ENCODE measurements around the gene FCN3. TPM values are rescaled to one million over a fixed set of nuclear protein-coding genes. Genes with fewer than 3 reads are reported as not detected.

The FCN3 gene
- total RNA-seq, 2 donors from 2014 or later: 0.26 TPM; not detected in 1

DNA sequence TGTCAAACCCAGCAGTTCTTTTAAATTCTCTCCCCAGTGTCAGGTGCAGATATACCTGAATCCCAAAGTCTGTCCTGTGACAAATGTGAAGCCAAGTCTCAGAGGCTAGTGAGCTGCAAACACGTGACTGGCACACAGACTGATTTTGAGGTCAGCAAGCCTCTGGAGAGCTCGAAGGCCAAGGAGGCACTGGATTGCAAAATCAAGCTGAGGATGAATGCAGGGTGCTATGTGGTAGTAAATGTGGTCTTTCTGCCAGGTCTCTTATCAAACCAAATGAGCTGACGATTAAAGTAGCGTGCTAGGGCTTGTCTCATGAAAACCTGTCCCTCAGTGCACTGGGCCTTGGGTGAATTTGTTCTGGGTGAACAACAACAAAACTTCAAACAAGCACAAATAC lies 38.4 kb upstream of the FCN3 start:
- Histone ChIP-seq H3K4me1 (ENCODE audit: control insufficient read depth, insufficient read depth, low read length) (no peaks in the 10 kb centered on the region), H3K27ac (ENCODE audit: low read depth, low read length) (no peak overlapping the region), H3K27me3 (ENCODE audit: control insufficient read depth, insufficient read depth, low read length, poor library complexity, severe bottlenecking) (no peaks in the 10 kb centered on the region), H3K4me3 (ENCODE audit: low read length) (no peak overlapping the region), H3K36me3 (ENCODE audit: control insufficient read depth, insufficient read depth, low read length) (peaks cover 86% of the 10 kb centered on the region), H3K9ac (ENCODE audit: extremely low read depth, low read length, poor library complexity, severe bottlenecking) (no peak overlapping the region), H3K9me3 (ENCODE audit: control insufficient read depth, low read length) (no peaks in the 10 kb centered on the region)
- H3K9me3 Mint-ChIP-seq: no peaks in the 10 kb centered on the region
- no peak overlapping the region for H3K27ac Mint-ChIP-seq
- no peaks in the 10 kb centered on the region for H3K27me3 Mint-ChIP-seq (ENCODE audit: insufficient read depth)
- peaks cover 8% of the 10 kb centered on the region for H3K4me1 Mint-ChIP-seq
- 96 to 100% methylated on average over 2 to 4 of the region's 4 CpGs for WGBS, 2 experiments (ENCODE audit: insufficient coverage in 1 of 2, insufficient read length in 1 of 2)
- DNase-seq: no peak
- TF ChIP-seq, protein P1, sequence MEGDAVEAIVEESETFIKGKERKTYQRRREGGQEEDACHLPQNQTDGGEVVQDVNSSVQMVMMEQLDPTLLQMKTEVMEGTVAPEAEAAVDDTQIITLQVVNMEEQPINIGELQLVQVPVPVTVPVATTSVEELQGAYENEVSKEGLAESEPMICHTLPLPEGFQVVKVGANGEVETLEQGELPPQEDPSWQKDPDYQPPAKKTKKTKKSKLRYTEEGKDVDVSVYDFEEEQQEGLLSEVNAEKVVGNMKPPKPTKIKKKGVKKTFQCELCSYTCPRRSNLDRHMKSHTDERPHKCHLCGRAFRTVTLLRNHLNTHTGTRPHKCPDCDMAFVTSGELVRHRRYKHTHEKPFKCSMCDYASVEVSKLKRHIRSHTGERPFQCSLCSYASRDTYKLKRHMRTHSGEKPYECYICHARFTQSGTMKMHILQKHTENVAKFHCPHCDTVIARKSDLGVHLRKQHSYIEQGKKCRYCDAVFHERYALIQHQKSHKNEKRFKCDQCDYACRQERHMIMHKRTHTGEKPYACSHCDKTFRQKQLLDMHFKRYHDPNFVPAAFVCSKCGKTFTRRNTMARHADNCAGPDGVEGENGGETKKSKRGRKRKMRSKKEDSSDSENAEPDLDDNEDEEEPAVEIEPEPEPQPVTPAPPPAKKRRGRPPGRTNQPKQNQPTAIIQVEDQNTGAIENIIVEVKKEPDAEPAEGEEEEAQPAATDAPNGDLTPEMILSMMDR (conservative IDR thresholded peaks at IDR 0.05): no peak
- H3K36me3 Mint-ChIP-seq (ENCODE audit: low read depth): peaks cover 86% of the 10 kb centered on the region
- no peak overlapping the region for H3K4me3 Mint-ChIP-seq

DNA sequence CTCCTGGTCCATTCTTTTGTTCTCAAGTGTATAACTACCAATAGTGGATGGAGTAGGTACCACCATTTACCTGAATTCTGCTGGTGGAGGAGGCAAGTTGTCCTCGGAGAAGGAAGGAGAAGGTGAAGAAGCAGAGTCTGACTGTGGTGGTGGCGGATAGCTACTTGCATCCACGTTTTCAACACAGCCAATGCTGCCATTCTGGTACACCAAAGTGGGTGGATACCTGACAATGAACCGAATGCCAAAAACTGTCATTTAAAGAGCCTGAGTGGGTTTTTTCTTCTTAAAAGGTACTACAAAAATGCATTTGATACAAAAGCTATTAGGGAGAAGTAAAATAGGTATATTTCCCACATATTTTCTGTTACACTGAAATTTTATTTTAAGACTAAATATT lies 37.9 kb upstream of the FCN3 start:
- no peaks in the 10 kb centered on the region for H3K27me3 ChIP-seq (ENCODE audit: control insufficient read depth, insufficient read depth, low read length, poor library complexity, severe bottlenecking)
- Mint-ChIP-seq H3K36me3 (ENCODE audit: low read depth) (peaks cover 88% of the 10 kb centered on the region), H3K27ac (no peak overlapping the region), H3K27me3 (ENCODE audit: insufficient read depth) (no peaks in the 10 kb centered on the region), H3K9me3 (no peaks in the 10 kb centered on the region), H3K4me1 (peaks cover 7% of the 10 kb centered on the region), H3K4me3 (no peak overlapping the region)
- no peak for DNase-seq
- WGBS, 2 experiments (ENCODE audit: insufficient coverage in 1 of 2, insufficient read length in 1 of 2): 95 to 100% methylated on average over 1 to 4 of the region's 4 CpGs
- H3K9me3 ChIP-seq (ENCODE audit: control insufficient read depth, low read length): no peaks in the 10 kb centered on the region
- no peaks in the 10 kb centered on the region for H3K4me1 ChIP-seq (ENCODE audit: control insufficient read depth, insufficient read depth, low read length)
- H3K27ac ChIP-seq (ENCODE audit: low read depth, low read length): no peak overlapping the region
- TF ChIP-seq, protein P1 (conservative IDR thresholded peaks at IDR 0.05): no peak
- H3K36me3 ChIP-seq (ENCODE audit: control insufficient read depth, insufficient read depth, low read length): peaks cover 84% of the 10 kb centered on the region
- no peak overlapping the region for H3K9ac ChIP-seq (ENCODE audit: extremely low read depth, low read length, poor library complexity, severe bottlenecking)
- no peak overlapping the region for H3K4me3 ChIP-seq (ENCODE audit: low read length)

DNA sequence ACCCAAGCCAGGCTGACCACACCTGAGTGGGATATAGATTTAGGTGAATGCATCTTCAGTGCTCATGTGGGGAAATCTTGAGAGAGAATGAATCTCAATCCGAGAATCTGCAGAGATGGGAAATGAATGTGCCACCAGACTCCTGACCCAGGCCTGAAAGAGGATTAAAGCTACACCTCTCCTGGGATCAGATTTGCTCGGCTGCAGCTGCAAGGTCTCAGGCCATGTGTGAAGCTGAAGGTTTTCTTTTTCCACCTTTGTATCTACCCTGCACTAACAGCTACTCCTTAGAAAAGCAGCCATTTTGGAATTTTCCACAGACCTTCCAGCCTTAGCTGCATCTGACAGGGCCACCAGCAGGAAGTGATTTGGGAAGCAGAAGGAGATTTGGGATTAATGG lies 36.1 kb upstream of the FCN3 start:
- no peaks in the 10 kb centered on the region for H3K9me3 ChIP-seq (ENCODE audit: control insufficient read depth, low read length)
- Mint-ChIP-seq H3K9me3 (no peaks in the 10 kb centered on the region), H3K4me3 (no peak overlapping the region), H3K36me3 (ENCODE audit: low read depth) (peaks cover 76% of the 10 kb centered on the region), H3K27me3 (ENCODE audit: insufficient read depth) (no peaks in the 10 kb centered on the region), H3K27ac (peak overlapping the region; percentile 18), H3K4me1 (peaks cover 9% of the 10 kb centered on the region)
- DNase-seq: no peak
- peaks cover 3% of the 10 kb centered on the region for H3K4me1 ChIP-seq (ENCODE audit: control insufficient read depth, insufficient read depth, low read length)
- TF ChIP-seq, protein P1 (conservative IDR thresholded peaks at IDR 0.05): no peak
- H3K4me3 ChIP-seq (ENCODE audit: low read length): no peak overlapping the region
- WGBS, 2 experiments (ENCODE audit: insufficient coverage in 1 of 2, insufficient read length in 1 of 2): 89 to 100% methylated on average over 2 of the region's 2 CpGs
- no peak overlapping the region for H3K9ac ChIP-seq (ENCODE audit: extremely low read depth, low read length, poor library complexity, severe bottlenecking)
- no peaks in the 10 kb centered on the region for H3K27me3 ChIP-seq (ENCODE audit: control insufficient read depth, insufficient read depth, low read length, poor library complexity, severe bottlenecking)
- H3K27ac ChIP-seq (ENCODE audit: low read depth, low read length): no peak overlapping the region
- H3K36me3 ChIP-seq (ENCODE audit: control insufficient read depth, insufficient read depth, low read length): peaks cover 78% of the 10 kb centered on the region

All from endodermal cell (in vitro differentiated cells).